Cardiac muscle cell (in vitro differentiated cells and primary cell): ENCODE results near the gene ANKRD11. TPM values are rescaled to one million over a fixed set of nuclear protein-coding genes. Genes with fewer than 3 reads are reported as not detected.

Source experiments
- DNase-seq, 2 donors: peaks; one replicate each; pipeline versions ENCODE4 v3.0.0 to v3.0.0-alpha.2; 2010 to 2017; ENCODE audit warnings: low read depth in 1 of 2, low spot score in 1 of 2
- H3K27ac ChIP-seq: fragments of 200-600 bp; sonication (generic); 2 replicates; pipeline ENCODE4 v1.5.1; 2016
- H3K27me3 ChIP-seq: fragments of 200-600 bp; sonication (generic); 2 replicates; pipeline ENCODE4 v1.6.0; 2016; ENCODE audit warnings: control low read depth
- H3K36me3 ChIP-seq: fragments of 200-600 bp; sonication (generic); 2 replicates; pipeline ENCODE4 v1.5.1; 2016; ENCODE audit warnings: control low read depth
- H3K4me1 ChIP-seq: fragments of 200-600 bp; sonication (generic); 2 replicates; pipeline ENCODE4 v1.8.1; 2017; ENCODE audit warnings: low read depth, mild to moderate bottlenecking, mixed run types
- H3K4me3 ChIP-seq: fragments of 200-600 bp; sonication (generic); 2 replicates; pipeline ENCODE4 v1.5.1; 2016; ENCODE audit warnings: mild to moderate bottlenecking
- H3K9me3 ChIP-seq: fragments of 200-600 bp; sonication (generic); 2 replicates; pipeline ENCODE4 v1.5.1; 2017; ENCODE audit warnings: low read depth, mild to moderate bottlenecking, control low read depth
- polyA plus RNA-seq: library from polyadenylated mRNA; unstranded; fragments of >200 nt; fragmentation: Nextera tagmentation; extraction: Ambion mirVana; gene quantifications from 2 replicates; pipeline ENCODE4 v1.2.1, GENCODE V29; 2016
- total RNA-seq: library from RNA; depleted of rRNA; stranded (reverse); fragments of >200 nt; gene quantifications from 2 replicates; pipeline ENCODE4 v1.2.3, GENCODE V29; 2016
- TF ChIP-seq, protein P1 (sequence below): IDR thresholded peaks from 2 replicates; pipeline ENCODE4 v1.5.1; 2012; ENCODE audit warnings: low read depth, mild to moderate bottlenecking, low read length

ANKRD11 gene
- total and polyA plus RNA-seq, 2 experiments from 2014 or later, result 111 to 131 TPM

DNA sequence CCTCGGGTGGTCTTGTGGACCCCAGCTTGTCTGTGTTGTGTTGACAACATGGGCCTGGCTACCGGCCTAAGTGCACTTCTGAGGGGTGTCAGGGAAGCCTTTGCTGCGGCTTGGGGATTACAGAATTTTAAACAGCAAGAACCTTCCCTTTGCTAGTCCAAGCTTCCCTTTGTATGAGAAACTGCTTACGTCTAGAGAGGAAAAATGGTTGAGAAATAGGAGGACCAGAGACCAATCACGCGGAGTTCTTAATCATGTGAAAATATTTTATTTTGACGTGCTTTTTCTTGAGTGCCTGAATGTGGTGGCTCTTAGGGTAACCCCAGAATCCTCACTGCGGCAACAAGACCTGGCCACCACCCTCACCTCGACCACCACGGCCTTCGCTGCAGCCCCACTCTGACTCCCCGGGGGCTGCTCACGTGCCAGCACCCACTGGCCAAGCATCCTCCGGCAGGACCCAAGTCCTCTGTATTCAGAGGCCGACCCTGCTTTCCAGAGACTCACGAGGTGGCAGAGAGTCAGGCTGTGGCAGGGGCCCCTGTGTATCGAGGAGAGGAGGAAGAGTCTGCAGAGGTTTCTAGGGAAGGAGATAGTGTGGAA lies 191.6 kb downstream of the ANKRD11 start:
- TF ChIP-seq, protein P1, sequence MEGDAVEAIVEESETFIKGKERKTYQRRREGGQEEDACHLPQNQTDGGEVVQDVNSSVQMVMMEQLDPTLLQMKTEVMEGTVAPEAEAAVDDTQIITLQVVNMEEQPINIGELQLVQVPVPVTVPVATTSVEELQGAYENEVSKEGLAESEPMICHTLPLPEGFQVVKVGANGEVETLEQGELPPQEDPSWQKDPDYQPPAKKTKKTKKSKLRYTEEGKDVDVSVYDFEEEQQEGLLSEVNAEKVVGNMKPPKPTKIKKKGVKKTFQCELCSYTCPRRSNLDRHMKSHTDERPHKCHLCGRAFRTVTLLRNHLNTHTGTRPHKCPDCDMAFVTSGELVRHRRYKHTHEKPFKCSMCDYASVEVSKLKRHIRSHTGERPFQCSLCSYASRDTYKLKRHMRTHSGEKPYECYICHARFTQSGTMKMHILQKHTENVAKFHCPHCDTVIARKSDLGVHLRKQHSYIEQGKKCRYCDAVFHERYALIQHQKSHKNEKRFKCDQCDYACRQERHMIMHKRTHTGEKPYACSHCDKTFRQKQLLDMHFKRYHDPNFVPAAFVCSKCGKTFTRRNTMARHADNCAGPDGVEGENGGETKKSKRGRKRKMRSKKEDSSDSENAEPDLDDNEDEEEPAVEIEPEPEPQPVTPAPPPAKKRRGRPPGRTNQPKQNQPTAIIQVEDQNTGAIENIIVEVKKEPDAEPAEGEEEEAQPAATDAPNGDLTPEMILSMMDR, result no peak
- Histone ChIP-seq H3K9me3 (no peaks in the 10 kb centered on the region), H3K27me3 (no peaks in the 10 kb centered on the region), H3K4me1 (peaks cover 12% of the 10 kb centered on the region), H3K36me3 (no peaks in the 10 kb centered on the region), H3K4me3 (no peak overlapping the region), H3K27ac (no peak overlapping the region)
- no peak for DNase-seq

DNA sequence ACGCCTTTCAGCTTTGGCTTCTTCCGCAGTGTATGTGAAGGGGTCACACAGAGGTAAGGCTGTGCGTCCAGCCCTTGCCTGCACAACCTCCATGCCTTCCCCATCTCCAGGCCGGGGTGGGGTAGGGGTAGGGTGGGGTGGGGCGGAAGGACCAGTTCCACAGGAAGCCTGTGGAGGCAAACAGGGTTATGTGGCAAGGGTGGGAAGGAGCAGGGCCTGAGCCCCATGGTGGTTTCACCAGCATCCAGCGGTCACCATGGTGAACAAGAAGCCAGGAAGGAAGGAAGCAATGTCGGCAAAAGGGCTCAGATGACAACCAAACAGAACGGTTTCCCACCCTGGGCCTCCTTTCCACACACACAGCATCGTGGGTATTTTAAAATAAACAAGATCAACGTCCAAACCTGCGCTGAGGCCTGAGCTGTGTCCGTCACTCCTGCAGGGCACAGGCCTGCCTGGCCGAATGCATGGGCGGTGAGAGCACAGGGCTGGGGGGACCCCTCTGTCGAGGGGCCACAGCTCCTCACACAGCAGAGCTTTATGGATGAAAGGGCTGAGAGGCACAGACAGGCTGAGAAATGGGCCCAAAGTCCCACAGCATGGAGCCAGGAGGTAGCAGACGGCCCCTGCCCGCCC lies 192.3 kb downstream of the ANKRD11 start:
- H3K4me1 ChIP-seq, result peaks cover 13% of the 10 kb centered on the region
- no peak for DNase-seq
- H3K4me3 ChIP-seq, result no peak overlapping the region
- H3K36me3 ChIP-seq, result no peaks in the 10 kb centered on the region
- no peaks in the 10 kb centered on the region for H3K27me3 ChIP-seq
- TF ChIP-seq, protein P1, result no peak
- no peak overlapping the region for H3K27ac ChIP-seq
- H3K9me3 ChIP-seq, result no peaks in the 10 kb centered on the region

DNA sequence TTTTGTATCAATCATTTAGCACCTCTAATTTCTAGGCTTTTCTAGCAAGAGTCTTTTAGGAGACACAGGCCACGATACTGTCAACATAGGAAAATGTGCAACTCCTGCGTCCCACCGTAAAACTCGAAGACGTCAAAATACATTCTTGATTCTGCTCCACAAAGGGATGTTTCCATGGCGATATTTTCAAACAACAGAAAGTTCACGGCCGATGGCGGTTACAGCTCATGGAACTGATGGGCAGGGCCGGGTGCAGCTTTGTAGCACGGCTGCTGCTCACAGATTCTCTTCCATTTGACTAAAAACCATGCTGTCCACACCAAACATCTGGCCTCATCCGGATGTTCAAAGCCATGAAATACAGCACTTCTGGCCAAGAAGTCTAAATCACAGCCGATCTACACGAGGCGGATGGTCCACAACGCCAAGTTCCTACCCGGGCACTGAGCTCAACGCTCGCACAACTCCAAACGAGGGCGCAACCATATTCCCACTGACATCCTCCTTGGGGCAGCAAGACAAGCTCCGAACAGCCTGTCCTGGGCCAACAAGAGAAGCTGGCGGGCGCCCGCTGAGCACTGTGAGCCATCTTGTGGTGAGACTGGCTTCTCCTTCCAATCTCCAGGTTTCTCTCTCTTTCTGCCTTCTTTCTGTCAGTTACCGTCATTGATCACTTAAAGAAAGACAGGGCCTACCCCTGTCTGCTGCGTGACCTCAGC lies 193.0 kb downstream of the ANKRD11 start:
- TF ChIP-seq, protein P1, result no peak
- Histone ChIP-seq H3K27ac (no peak overlapping the region), H3K27me3 (no peaks in the 10 kb centered on the region), H3K4me3 (no peak overlapping the region), H3K4me1 (peaks cover 13% of the 10 kb centered on the region), H3K9me3 (no peaks in the 10 kb centered on the region), H3K36me3 (no peaks in the 10 kb centered on the region)
- DNase-seq, result no peak

DNA sequence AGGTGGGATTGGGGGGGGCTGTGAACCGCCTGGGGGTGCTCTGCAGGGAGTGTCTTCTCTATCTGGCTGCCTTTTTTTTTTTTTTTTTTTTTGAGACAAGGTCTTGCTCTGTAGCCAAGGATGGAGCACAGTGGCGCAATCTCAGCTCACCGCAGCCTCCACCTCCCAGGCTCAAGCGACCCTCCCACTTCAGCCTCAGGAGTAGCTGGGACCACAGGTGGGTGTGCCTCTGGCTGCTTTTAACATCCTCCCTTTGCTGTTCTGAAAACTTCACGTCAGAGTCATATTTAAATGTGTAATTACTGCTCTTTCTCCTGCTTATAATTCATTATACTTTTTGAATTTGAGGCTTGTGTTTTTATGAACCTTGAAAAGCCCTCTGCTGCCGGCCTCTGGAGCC lies 194.4 kb downstream of the ANKRD11 start:
- H3K9me3 ChIP-seq, result no peaks in the 10 kb centered on the region
- peak in 1 of 2 donors; percentile 45 for DNase-seq
- no peaks in the 10 kb centered on the region for H3K36me3 ChIP-seq
- TF ChIP-seq, protein P1, result no peak
- H3K27me3 ChIP-seq, result no peaks in the 10 kb centered on the region
- H3K4me1 ChIP-seq, result peaks cover 13% of the 10 kb centered on the region
- no peak overlapping the region for H3K27ac ChIP-seq
- H3K4me3 ChIP-seq, result no peak overlapping the region

DNA sequence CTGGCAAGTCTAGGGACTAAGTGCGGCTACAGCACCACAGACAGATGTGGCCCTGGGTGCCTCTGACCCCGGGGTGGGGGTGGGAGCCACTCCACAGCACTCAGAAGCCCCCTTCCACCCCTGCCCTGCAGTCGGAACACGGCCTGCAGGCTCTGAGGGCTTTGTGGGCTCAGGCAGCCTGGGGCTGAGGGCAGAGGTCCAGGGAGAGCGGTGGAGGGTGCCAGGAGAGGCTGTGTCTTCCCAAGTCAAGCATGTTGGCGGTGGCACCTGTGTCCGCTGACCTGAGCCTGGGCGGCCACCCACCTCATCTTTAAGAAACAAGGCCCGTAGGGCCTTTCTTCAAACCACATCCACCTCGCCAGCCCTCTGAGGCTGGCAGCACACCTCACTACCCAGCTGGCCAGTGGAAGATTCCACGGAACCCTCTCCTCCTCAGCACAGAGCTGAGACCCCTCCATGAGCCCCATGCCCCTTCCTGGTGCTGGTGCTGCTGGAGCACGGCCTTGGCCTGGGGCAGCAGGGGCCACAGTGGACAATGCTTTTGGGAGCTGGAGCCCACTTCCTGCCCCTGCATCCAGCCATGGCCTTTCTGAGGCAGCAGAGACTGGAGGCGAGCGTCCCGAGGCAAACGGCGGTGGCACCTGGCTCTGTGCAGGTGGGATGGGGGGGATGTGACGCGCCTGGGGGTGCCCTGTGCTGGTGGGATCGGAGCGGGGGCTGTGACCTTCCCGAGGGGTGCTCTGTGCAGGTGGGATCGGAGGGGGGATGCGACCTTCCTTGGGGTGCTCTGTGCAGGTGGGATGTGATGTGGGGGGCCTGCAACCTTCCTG lies 195.1 kb downstream of the ANKRD11 start:
- Histone ChIP-seq H3K27ac (no peak overlapping the region), H3K4me1 (peaks cover 13% of the 10 kb centered on the region), H3K27me3 (no peaks in the 10 kb centered on the region), H3K4me3 (no peak overlapping the region), H3K9me3 (no peaks in the 10 kb centered on the region), H3K36me3 (no peaks in the 10 kb centered on the region)
- TF ChIP-seq, protein P1, result no peak
- no peak for DNase-seq
